Stimulated activated CD8-positive, alpha-beta memory T cell treated with anti-CD3 and anti-CD28 coated beads, Interleukin-12 subunit alpha, Interleukin-12 subunit beta, amount 100 ng/mL, for 4 hours (primary cell): ENCODE measurements around the gene EIF2AK3.
"Not testable (repeated sequence)": the region's sequence is repeated elsewhere in the genome, so short reads cannot be mapped to it uniquely, and the experiment has no call there.

Experiments
- DNase-seq: peaks from one replicate; pipeline ENCODE4 v3.0.0-alpha.2; 2020; ENCODE audit warnings: low read depth

EIF2AK3 gene

GRCh38 chr2:88636026-88636425 lies 8.8 kb upstream of the EIF2AK3 start:
- DNase-seq: no peak

- no peak for DNase-seq
Measured at GRCh38 chr2:88632569-88632968, 5.3 kb upstream of the EIF2AK3 start.

- DNase-seq: no peak
Measured at GRCh38 chr2:88628571-88628939, 1.3 kb upstream of the EIF2AK3 start.

GRCh38 chr2:88627856-88628570 lies 749 bp upstream of the EIF2AK3 start:
- DNase-seq: peak; percentile 62

GRCh38 chr2:88626171-88627054 lies 851 bp downstream of the EIF2AK3 start:
- peak; percentile 33 for DNase-seq

- no peak for DNase-seq
Measured at GRCh38 chr2:88624477-88624876, 2.8 kb downstream of the EIF2AK3 start.

GRCh38 chr2:88623831-88624465 lies 3.3 kb downstream of the EIF2AK3 start:
- not testable (repeated sequence) for DNase-seq

- no peak for DNase-seq
Measured at GRCh38 chr2:88622307-88622706, 5.0 kb downstream of the EIF2AK3 start.

GRCh38 chr2:88621432-88621831 lies 5.8 kb downstream of the EIF2AK3 start:
- DNase-seq: no peak

- no peak for DNase-seq
Measured at GRCh38 chr2:88620015-88620414, 7.2 kb downstream of the EIF2AK3 start.

- no peak for DNase-seq
Measured at GRCh38 chr2:88615822-88616221, 11.4 kb downstream of the EIF2AK3 start.

GRCh38 chr2:88614497-88615157 lies 12.6 kb downstream of the EIF2AK3 start:
- DNase-seq: no peak

GRCh38 chr2:88613921-88614320 lies 13.3 kb downstream of the EIF2AK3 start:
- no peak for DNase-seq

- no peak for DNase-seq
Measured at GRCh38 chr2:88608184-88608583, 19.1 kb downstream of the EIF2AK3 start.

- no peak for DNase-seq
Measured at GRCh38 chr2:88607416-88607815, 19.8 kb downstream of the EIF2AK3 start.

GRCh38 chr2:88606371-88607030 lies 20.8 kb downstream of the EIF2AK3 start:
- no peak for DNase-seq

GRCh38 chr2:88603146-88603545 lies 24.1 kb downstream of the EIF2AK3 start:
- DNase-seq: no peak

GRCh38 chr2:88602022-88602421 lies 25.2 kb downstream of the EIF2AK3 start:
- DNase-seq: no peak

GRCh38 chr2:88601286-88601685 lies 26.0 kb downstream of the EIF2AK3 start:
- no peak for DNase-seq

GRCh38 chr2:88600038-88600465 lies 27.2 kb downstream of the EIF2AK3 start:
- peak; percentile 7 for DNase-seq

- no peak for DNase-seq
Measured at GRCh38 chr2:88599527-88599926, 27.7 kb downstream of the EIF2AK3 start.

- no peak for DNase-seq
Measured at GRCh38 chr2:88597168-88597567, 30.1 kb downstream of the EIF2AK3 start.
